ENCODE results near the gene STX2. TPM values are rescaled to one million over a fixed set of nuclear protein-coding genes. Genes with fewer than 3 reads are reported as not detected.
"Not testable (repeated sequence)": the region's sequence is repeated elsewhere in the genome, so short reads cannot be mapped to it uniquely, and the experiment has no call there.

The STX2 gene
- total and polyA plus RNA-seq, 8 donors = 18.1 to 36.9 (median 30.8) TPM

DNA sequence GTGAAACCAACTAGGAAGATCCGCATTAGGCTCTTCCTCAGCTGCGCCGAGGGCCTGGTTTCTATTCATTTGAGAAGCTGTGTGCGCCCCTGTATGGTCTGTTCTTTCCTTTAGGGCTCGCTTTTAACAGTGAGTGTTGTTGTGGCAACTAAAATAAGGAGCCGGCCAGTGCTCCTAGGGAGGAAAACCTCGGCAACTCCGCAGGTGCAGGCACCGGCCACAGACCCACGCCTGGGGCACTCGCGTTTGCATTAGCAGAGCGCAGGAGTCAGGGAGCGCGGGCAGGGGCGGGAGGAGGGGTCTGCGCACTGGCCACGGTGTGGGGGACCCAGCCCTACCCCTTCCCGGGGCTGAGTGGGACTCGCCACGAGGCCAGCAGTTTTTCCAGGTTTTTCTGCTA lies 50.5 kb downstream of the STX2 start:
- H3K27ac ChIP-seq = no peak overlapping the region
- TF ChIP-seq, protein P1, sequence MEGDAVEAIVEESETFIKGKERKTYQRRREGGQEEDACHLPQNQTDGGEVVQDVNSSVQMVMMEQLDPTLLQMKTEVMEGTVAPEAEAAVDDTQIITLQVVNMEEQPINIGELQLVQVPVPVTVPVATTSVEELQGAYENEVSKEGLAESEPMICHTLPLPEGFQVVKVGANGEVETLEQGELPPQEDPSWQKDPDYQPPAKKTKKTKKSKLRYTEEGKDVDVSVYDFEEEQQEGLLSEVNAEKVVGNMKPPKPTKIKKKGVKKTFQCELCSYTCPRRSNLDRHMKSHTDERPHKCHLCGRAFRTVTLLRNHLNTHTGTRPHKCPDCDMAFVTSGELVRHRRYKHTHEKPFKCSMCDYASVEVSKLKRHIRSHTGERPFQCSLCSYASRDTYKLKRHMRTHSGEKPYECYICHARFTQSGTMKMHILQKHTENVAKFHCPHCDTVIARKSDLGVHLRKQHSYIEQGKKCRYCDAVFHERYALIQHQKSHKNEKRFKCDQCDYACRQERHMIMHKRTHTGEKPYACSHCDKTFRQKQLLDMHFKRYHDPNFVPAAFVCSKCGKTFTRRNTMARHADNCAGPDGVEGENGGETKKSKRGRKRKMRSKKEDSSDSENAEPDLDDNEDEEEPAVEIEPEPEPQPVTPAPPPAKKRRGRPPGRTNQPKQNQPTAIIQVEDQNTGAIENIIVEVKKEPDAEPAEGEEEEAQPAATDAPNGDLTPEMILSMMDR (IDR thresholded peaks at IDR 0.05) = no peak
- peaks cover 0 to 88% of the 10 kb centered on the region in 2 donors for H3K36me3 ChIP-seq
- no peak overlapping the region for H3K4me3 ChIP-seq
- ATAC-seq = no peak
- H3K4me1 ChIP-seq = no peaks in the 10 kb centered on the region
- H3K9me3 ChIP-seq = peaks cover 0 to 14% of the 10 kb centered on the region in 2 donors
- DNase-seq = no peak
- no peaks in the 10 kb centered on the region for H3K27me3 ChIP-seq
- intact Hi-C loops (cut with DNase I) = no loop called here

DNA sequence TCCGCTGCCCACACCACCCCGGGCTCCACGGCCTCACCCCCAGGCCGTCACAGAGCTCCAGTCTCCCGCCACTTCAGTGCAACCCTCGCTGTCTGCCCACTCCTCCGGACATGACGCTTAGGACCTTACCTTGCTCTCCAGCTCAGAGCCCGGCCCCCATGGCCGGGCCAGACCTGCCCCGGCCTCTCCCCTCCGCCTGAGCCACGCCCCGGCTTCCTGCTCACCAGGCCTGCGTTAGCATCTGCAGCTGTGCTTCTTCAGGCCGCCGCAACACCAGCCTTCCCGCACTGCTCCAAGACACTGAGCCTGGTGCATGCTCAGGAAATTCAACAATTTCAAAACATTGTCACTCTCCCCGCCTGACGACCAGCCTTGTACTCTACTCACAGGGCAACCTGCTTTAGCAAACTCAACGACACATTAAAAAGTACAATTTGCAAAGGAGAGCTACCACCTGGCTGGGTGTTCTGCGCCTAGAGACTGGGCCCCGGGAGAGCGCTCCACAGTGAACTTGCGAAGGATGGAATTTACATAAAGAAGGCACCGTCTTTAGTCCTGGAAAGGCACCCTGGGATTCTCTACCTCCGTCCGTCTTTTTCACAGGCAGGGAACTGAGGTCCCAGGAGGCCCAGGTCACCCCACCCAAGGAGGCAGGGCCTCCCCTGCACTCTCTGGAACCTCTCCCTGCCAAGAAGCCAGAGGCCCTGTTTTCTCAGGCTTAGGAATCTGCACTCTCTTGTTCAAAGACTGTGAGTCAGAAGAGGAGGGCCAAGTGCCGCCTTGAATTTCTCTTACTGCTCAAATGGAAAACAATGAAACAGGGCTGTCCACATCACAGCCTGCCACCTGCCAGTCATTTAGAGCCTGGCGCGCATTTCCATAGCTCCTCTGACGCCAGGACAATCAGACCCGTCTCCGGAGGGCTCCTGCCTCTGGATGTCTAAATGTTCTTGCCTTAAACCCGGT lies 51.3 kb downstream of the STX2 start:
- intact Hi-C loops (cut with DNase I) = no loop called here
- Histone ChIP-seq H3K27ac (no peak overlapping the region), H3K4me3 (no peak overlapping the region), H3K36me3 (peaks cover 0 to 83% of the 10 kb centered on the region in 2 donors), H3K9me3 (peaks cover 0 to 14% of the 10 kb centered on the region in 2 donors), H3K4me1 (no peaks in the 10 kb centered on the region), H3K27me3 (no peaks in the 10 kb centered on the region)
- ATAC-seq (peak; percentile 23), DNase-seq (no peak)
- TF ChIP-seq, protein P1 (IDR thresholded peaks at IDR 0.05) = no peak

DNA sequence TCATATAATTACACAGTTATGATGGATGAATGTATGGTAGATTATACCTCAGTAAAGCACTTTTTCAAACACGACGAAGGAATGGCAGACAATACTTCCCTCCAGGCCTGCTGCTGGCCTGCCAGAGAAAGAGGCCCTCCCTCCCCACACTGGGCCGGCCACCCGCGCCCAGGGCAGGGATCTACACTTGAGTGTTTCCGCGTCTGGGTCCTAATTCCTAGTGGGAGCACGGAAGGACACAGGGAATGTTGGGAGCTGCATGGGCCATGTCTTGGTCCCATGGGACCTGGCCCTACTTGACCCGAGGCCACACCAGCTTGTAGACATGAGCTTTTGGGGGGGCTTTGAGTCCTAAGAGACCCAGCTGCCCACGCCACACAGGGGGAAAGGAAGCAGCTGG lies 52.0 kb downstream of the STX2 start:
- Histone ChIP-seq H3K9me3 (peaks cover 0 to 14% of the 10 kb centered on the region in 2 donors), H3K4me1 (no peaks in the 10 kb centered on the region), H3K4me3 (no peak overlapping the region), H3K36me3 (peaks cover 0 to 77% of the 10 kb centered on the region in 2 donors), H3K27ac (no peak overlapping the region), H3K27me3 (no peaks in the 10 kb centered on the region)
- TF ChIP-seq, protein P1 (IDR thresholded peaks at IDR 0.05) = no peak
- no peak for DNase-seq
- intact Hi-C loops (cut with DNase I) = no loop called here
- ATAC-seq = no peak

DNA sequence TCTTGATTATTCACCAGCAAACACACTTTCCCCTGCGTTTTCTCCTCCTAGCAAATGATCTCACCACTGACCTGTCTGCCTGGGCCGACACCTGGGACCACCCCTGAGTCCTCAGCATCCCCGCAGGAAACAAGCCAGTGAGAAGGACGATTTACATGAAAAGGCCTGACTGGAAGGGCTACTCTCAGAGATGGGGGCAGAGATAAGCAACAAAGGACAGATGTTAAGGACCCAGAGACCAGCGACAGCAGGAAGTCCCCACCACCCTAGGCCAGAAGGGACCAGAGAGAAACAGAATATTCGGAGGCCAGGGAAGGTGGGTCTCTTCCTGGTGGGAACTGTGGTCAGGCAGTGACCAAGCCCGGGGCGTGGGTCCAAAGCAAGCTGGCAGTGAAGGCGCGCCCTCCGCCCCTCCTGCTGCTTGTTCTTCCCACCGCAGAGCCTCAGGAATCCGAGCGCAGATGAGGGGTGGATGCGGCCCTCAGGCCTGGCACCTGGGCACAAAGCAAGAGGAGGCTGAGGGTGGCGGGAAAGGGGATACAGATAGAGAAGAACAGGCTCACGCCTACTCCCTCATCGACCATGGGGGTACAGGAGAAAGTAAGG lies 55.8 kb downstream of the STX2 start:
- DNase-seq (no peak), ATAC-seq (no peak)
- Histone ChIP-seq H3K4me1 (no peaks in the 10 kb centered on the region), H3K36me3 (peaks cover 0 to 55% of the 10 kb centered on the region in 2 donors), H3K4me3 (no peak overlapping the region), H3K9me3 (peaks cover 0 to 14% of the 10 kb centered on the region in 2 donors), H3K27me3 (no peaks in the 10 kb centered on the region), H3K27ac (no peak overlapping the region)
- TF ChIP-seq, protein P1 (IDR thresholded peaks at IDR 0.05) = no peak
- intact Hi-C loops (cut with DNase I) = no loop called here

DNA sequence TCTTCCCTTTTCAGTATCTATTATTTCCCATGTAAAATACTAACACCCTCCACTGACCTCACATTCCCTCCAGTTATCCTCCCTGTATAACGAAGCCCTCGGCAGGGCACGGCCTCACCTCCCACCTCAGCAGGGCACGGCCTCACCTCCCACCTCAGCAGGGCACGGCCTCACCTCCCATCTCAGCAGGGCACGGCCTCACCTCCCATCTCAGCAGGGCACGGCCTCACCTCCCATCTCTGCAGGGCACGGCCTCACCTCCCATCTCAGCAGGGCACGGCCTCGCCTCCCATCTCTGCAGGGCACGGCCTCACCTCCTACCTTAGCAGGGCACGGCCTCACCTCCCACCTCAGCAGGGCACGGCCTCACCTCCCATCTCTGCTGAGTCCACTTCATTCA lies 56.8 kb downstream of the STX2 start:
- peaks cover 0 to 45% of the 10 kb centered on the region in 2 donors for H3K36me3 ChIP-seq
- H3K27me3 ChIP-seq; ATAC-seq; DNase-seq; intact Hi-C loops (cut with DNase I); H3K27ac ChIP-seq; H3K4me3 ChIP-seq; H3K4me1 ChIP-seq: not testable (repeated sequence)
- H3K9me3 ChIP-seq = peaks cover 0 to 14% of the 10 kb centered on the region in 2 donors
